HG03457 (cell line): ENCODE measurements around the gene TMEM236.

Source experiments
- ATAC-seq: cut with Tn5 transposase; IDR thresholded peaks from one replicate; pipeline ENCODE4 v1.9.1; 2021; ENCODE audit warnings: moderate number of reproducible peaks; ENCODE audit not compliant: unreplicated experiment

TMEM236 gene

DNA sequence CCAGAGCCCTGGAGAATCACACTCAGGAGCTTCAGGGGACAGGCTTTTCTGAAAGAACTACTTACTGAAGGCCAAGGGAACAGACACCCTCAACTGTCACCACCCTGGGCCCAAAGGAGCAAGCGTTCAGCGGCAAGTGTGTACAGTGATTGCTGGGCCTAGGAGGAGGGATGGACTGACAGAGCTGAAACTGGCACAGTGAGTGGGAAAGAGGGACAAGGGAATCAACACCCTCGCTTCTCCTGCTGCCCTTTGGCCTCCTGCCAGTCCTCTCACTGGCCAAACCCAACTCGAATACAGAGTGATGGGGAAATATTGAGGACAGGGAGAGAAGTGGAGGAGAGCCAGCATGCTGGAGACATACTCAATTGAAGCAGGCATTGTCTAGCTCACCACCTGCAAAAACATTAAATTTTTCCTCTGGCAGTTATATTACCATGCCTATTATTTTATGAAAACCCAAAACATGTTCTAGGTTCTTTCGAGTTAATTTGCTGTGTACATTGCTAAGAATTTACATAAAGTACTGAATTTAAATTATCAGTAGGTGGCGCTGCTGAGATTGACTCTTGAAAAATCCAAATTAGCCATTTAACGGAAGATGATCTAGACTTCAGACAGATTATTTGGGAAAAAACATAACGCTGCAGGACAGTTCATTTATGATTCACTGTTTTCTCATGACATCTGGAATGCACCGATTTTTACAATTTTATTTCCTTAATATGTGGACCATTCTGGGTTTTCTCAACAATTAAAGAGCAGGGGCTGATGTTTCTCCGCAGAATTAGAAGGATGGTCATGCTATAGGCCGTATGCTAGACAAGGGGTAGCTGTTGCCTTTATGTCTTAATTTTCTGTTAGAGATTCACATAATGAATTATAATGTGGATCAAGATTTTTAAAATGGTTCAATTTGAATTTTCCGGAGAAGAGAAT is 14.7 kb upstream of the TMEM236 start:
- ATAC-seq, result no peak

DNA sequence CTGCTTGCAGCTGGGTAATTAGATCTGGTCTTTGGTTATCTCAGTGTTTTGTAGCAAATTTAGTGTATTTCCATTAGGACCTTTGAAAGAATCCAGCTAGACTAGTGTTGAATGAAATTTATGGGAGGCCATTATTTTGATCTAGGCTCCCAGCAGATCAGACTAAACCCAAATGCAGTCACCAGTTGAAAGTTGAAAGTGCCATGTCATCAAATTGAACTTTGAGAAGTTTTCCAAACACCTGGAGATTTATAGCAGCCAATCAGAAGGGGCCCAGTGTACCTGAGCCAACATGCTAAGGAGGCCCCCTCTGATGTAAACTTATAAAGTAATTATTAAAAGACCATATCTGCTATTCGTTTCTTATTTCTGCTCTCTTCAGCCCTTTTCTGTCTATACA is 11.3 kb upstream of the TMEM236 start:
- no peak for ATAC-seq

GRCh38 chr10:17742918-17743317 is 9.1 kb upstream of the TMEM236 start:
- no peak for ATAC-seq

DNA sequence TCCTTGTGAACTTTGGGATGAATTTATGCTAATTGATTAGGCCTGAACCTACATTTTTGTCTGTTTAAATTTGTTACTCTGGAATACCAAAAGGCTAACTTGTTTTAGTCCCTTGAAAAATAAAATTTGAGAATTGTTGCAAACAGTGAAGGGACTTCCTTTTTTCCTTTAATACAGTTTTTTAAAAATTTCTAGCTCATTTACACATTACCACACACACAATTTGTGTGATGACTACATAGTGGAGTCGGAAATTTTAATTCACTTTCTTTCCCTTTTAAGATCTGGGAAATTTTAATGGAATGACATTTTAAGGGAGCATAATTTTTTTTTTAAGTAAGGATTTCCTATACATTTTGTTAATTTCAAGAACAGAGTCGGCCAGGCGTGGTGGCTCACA is 8.6 kb upstream of the TMEM236 start:
- ATAC-seq, result no peak

- no peak for ATAC-seq
Measured at GRCh38 chr10:17744341-17744861, 7.6 kb upstream of the TMEM236 start.

DNA sequence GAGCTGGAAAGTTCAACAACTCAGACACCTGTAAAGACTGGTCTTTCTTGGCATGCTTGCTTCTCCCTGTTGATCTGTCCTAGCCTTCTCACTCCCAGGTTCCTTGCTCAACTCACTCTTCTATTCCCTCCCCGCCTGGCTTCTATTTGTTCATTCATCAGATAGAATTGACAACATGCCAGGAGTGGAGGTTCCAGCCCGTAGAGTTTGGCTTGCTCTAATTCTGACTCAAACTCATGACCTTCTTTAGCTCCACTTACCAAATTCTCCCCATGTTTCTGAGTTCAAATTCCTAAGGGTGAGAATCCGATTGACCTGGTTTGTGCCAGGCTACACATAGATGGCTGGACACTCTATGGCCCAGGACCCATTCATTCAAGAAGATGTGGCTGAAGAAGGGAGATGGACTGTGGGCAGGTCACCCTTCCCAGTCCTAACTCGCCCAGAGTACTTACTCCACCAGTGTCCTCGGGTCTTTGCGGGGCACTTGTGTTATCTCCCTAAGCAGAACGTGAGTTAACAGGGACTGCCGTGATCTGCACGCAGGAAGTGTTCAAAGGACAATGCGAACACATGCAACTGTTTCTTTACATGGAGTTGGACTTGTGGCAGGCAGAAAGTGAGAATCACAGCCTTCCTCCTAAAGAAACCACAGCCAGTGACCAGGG is 4.0 kb upstream of the TMEM236 start:
- no peak for ATAC-seq

- ATAC-seq, result no peak
Measured at GRCh38 chr10:17749890-17750289, 2.1 kb upstream of the TMEM236 start.

DNA sequence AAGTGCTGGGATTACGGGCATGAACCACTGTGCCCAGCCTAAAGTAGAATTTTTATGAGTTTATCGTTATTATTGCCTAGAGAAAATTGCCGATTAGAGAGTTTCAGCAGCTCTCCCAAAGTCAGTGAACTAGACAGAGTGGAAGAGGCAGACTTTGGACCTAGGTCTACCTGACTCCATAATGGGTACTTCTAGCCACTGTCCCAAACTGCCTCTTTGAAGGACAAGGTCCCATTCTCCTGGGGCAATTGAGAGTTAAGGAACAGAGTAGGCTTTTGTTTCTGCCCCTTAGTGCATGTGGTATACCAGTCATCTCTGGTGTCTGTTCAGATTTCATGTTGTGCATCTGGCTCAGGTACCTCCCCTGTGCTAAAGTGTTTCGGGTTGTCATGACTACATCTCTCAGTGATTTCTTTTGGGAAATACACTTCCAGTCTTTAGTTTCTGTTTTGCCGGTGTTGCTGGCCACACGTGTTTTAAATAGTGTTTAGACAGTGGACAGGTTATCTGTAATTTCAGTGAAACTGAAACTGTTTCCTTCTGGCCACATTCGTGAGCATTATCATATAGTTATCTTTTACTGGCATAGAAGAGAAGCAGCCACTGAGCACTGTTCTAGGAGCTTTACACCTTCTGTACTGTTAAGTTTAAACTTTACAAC is 4.7 kb downstream of the TMEM236 start:
- peak; percentile 91 for ATAC-seq

- no peak for ATAC-seq
Measured at GRCh38 chr10:17758200-17758599, 6.2 kb downstream of the TMEM236 start.

DNA sequence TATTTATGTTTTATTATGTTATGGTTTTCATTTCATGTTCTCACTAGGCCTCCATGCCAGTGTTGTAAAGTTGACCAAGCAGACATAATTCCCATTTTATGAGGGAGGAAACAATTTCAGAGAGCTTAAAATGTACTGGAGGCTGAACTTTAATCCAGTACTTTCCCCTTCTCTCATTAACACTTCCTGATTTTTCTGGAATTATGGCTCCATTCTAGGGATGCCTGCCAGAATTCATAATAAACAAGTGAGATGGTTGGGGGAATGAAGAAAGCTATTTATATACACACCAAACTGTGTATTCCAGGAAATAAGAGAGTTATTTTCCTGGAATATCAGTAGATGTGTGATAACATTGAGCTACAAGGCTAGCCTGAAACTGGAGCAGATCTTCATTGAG is 6.9 kb downstream of the TMEM236 start:
- no peak for ATAC-seq

DNA sequence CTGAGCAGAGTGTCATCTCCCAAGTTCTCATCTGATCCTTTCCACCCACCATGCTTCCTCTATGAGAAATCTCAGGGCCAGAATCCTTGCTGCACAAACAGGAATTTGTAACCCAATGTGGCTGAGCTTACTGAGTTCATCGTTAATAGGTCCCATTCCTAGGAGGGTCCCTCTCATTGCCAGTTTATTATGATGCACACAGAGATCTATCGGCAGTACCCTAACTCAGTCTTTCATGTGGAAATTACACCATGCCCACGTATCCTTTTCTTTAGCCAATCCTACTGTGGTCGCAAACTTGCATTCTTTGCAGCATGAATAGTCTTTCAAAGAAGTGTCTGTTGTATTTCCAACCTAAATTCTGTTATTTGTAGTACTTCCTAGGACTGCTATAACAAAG is 12.1 kb downstream of the TMEM236 start:
- no peak for ATAC-seq

DNA sequence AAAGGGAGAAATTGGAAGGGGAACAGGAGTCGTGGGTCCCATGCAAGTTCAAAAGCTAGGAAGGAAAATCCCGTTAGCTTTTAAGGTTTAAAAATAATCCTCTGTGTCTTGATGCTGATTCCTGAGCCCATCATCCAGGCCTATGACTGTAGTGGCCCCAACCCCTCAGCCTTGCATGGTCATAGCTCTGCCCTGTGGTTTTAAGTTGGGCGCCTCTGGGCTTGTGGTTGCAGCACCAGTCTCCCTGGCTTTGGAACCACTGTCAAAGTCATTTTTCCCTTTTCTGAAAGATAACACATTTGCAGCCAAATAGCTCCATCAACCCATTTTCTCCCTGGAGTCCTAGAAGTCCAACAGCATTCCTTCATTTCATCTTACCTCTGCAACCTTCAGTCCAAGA is 13.6 kb downstream of the TMEM236 start:
- ATAC-seq, result no peak

DNA sequence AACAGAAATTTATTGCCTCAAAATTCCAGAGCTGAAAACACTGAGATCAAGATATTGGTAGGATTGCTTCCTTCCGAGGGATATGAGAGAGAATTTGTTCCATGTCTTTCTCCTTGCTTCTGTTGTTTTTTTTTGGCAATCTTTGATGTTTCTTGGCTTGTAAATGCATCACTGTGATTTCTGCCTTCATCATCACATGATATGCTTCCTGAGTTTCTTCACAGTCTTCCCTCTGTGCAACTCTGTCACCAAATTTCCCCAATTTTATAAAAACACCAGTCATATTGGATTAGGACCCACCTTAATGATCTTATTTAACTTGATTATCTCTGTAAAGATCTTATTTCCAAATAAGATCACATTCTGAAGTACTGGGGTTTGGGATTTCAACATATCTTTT is 14.7 kb downstream of the TMEM236 start:
- ATAC-seq, result no peak

- ATAC-seq, result no peak
Measured at GRCh38 chr10:17768496-17768895, 16.5 kb downstream of the TMEM236 start.

GRCh38 chr10:17768957-17769356 is 17.0 kb downstream of the TMEM236 start:
- ATAC-seq, result no peak

DNA sequence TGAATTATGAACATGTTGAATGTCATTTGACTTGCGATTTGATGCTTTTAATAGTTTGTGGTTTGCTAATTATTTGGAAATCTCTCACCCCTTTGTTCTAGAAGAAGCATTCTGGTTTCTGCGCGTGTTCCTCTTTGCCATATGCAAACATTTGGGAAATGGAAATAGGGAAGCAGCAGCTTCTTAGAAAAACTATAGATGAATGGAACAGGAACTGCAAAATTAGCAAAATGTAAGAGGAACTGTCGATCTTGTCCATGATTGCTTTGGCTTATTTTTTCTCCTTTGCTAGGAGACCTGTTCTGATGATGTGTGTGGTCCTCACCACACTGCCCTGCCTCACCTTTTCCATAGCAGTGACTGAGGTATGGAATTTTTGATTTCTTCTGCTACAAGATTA is 19.0 kb downstream of the TMEM236 start:
- ATAC-seq, result no peak

DNA sequence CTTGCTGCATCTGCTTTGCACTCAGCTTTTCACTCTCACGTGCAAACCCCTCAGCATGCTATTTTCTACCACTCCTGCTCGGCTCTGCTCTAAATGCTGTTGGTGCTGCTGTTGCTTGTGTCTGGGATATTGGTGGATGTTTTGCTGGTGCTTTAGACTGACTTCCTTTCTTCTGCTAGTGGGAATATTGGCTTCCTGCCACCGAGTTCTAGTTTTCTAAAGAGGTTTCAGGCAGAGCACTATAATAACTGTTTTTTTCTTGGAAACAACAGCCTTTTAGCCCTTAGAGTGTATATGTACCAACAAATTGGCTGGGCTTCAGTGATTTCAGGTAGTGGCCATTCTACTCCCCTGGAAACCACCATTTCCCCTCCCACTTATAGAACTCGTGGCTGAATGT is 27.8 kb downstream of the TMEM236 start:
- no peak for ATAC-seq

GRCh38 chr10:17780727-17781126 is 28.7 kb downstream of the TMEM236 start:
- ATAC-seq, result no peak

DNA sequence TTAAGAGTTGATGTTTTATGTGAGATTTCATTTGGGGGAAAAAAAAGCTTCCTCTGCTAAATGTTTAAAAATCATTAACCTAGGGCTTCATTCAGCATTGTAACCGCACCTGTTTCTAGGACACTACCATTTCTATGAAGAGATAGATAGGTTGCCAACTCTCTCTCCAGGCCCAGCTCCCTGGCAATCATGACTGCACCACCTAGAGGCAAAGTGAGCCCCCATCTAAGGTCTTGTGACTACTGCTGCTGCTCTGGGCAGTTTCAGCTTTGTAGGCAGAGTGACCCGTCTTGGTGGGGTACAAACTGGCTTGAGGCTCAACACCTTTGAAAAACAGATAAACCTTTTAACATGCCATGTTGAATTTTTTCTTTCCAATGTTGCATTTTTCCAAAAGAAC is 29.9 kb downstream of the TMEM236 start:
- no peak for ATAC-seq

- ATAC-seq, result no peak
Measured at GRCh38 chr10:17782921-17783665, 31.1 kb downstream of the TMEM236 start.

- no peak for ATAC-seq
Measured at GRCh38 chr10:17783751-17784150, 31.8 kb downstream of the TMEM236 start.
